GM19193 (cell line): ENCODE results near the gene CD177.

ENCODE experiments used
- POLR2A ChIP-seq: IDR thresholded peaks from 4 replicates; pipeline ENCODE4 v1.6.1; 2011; ENCODE audit not compliant: insufficient read depth, insufficient read length; ENCODE audit errors: extremely low read depth

Gene CD177

DNA sequence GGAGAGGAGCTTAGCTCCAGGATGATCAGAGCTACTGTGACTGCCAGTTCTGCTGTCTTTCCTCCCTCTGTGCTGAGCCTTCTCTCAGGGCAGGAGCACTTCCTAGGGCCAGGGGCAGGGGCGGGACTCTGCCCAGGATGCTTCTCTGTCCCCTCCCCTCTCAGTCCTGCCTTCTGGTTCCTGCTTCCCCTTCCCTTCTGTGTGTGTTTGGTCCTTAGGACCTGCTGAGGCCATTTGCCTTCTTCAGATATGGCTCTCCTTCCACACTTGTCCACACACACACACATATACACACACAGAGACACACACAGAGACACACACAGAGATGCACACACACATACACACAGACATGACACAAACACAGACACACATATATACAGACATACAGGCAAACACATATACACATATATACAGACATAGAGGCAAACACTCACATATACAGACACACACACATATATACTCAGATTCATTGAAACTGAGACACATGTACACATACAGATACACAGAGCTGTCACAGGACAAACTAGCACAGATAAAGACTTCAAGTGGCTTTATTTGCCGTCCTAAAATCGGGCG, 22.0 kb upstream of the CD177 start:
- TF ChIP-seq POLR2A: no peak

GRCh38 chr19:43332058-43332922, 21.2 kb upstream of the CD177 start:
- TF ChIP-seq POLR2A: no peak

GRCh38 chr19:43337737-43338136, 15.7 kb upstream of the CD177 start:
- no peak for TF ChIP-seq POLR2A

DNA sequence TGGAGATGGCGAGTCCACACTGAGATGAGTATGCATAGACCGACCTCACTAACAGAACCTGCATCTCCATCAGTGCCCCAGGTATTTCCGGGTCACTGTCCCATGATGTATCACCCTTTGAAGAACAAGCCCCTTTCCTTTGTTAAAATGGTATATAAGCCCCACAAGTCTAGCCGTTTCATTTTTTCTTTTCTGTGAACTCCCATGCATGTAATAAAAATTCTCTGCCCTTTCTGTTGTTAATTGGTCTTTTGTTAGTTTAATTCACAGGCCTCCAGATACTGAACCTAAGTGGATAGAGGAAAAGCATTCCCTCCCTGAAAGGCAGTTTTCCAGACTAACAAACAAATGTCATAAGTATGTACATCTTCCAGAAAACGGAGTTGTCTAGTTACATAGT, 15.0 kb upstream of the CD177 start:
- TF ChIP-seq POLR2A: no peak

GRCh38 chr19:43351998-43352746, 1.3 kb upstream of the CD177 start:
- TF ChIP-seq POLR2A: no peak

DNA sequence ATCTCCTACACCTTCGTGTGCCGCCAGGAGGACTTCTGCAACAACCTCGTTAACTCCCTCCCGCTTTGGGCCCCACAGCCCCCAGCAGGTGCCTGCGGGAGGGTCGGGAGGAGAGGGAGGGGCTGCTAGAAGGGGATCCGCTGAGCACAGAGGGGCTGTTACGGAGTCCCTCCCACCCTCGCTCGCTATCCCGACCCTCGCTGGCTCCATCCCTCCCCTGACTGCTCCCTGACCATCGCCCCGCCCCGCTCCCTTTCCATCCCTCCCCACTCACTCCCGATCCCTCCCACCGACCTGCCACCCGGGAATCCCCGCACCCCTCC, 780 bp downstream of the CD177 start:
- TF ChIP-seq POLR2A: no peak

DNA sequence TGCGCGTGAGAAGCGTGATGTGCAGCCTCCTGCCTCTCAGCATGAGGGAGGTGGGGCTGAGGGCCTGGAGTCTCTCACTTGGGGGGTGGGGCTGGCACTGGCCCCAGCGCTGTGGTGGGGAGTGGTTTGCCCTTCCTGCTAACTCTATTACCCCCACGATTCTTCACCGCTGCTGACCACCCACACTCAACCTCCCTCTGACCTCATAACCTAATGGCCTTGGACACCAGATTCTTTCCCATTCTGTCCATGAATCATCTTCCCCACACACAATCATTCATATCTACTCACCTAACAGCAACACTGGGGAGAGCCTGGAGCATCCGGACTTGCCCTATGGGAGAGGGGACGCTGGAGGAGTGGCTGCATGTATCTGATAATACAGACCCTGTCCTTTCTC, 8.7 kb downstream of the CD177 start:
- TF ChIP-seq POLR2A: no peak

DNA sequence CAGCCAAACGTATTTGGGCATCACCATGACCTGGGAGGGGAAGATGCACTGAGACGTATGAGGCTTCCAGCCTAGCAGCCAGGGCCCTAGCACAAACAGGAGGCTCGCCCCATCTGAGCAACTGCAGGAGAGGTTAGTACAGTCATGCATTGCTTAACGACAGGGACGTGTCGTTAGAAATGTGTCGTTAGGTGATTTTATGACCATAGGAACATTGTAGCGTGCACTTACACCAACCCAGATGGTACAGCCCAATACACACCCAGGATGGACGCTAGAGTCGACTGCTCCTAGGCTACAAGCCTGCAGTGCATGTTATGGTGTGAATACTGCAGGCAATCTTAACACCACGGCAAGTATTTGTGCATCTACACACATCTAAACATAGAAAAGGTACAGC, 9.3 kb downstream of the CD177 start:
- no peak for TF ChIP-seq POLR2A

- TF ChIP-seq POLR2A: no peak
Measured at GRCh38 chr19:43367822-43368221, 14.3 kb downstream of the CD177 start.

GRCh38 chr19:43371909-43372308, 18.4 kb downstream of the CD177 start:
- TF ChIP-seq POLR2A: no peak

- TF ChIP-seq POLR2A: no peak
Measured at GRCh38 chr19:43372462-43372861, 19.0 kb downstream of the CD177 start.

- TF ChIP-seq POLR2A: no peak
Measured at GRCh38 chr19:43380008-43380407, 26.5 kb downstream of the CD177 start.

DNA sequence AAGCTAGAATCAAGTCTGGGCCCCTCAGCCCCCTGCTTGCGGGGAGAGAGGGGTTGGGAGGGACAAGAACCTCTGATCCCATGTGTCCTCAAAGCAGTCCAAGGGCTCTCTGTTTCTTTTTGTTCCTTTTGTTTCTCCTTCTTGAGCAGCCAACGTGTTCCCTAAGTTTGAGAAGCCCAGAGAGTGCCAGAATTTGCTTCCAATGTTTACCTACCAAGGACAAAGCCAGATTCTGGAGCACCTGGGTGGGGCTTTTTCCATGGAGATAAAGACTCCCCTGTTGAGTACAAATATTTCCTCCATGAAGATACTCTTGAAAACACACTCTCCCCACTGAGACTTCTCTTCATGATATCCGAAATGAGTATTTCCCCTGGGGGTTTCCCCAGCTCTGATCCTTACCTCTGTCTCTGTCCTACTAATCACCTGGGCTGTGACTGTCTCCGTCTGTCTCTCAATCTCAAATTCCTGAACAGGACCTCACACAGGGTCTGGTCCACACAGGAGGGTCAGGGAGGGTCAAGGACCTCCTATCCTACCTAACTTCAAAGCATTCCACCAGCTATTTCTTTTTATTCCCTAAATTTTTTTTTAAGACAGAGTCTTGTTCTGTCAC, 27.4 kb downstream of the CD177 start:
- TF ChIP-seq POLR2A: no peak

- TF ChIP-seq POLR2A: no peak
Measured at GRCh38 chr19:43395561-43395960, 42.1 kb downstream of the CD177 start.

GRCh38 chr19:43406297-43406696, 52.8 kb downstream of the CD177 start:
- TF ChIP-seq POLR2A: no peak

DNA sequence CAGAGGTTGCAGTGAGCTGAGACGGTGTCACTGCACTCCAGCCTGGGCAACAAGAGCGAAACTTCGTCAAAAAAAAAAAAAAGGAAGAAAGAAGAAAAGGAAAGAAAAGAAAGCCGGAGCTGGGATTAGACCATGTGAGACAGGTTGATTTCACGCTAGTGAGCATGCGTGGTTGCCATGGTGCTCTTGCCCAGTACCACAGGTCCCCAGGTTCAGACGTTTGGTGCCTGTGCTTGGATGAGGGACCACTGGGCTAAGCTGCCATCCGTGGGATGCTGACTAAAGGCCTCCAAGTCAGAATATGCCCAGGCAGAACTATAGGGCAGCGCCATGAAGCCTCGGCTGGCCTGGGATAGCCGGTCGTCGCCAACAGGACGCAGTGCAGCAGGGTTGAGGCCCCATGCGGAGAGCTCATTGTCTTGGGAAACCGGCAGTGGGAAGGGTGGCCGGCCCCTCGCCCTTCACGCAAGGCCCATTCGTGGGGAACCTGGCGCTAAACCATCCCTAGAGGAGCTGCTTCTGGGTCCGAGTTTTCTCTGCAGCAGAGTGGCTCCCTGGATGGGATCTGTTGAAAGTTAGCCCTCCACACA, 54.0 kb downstream of the CD177 start:
- TF ChIP-seq POLR2A: no peak

DNA sequence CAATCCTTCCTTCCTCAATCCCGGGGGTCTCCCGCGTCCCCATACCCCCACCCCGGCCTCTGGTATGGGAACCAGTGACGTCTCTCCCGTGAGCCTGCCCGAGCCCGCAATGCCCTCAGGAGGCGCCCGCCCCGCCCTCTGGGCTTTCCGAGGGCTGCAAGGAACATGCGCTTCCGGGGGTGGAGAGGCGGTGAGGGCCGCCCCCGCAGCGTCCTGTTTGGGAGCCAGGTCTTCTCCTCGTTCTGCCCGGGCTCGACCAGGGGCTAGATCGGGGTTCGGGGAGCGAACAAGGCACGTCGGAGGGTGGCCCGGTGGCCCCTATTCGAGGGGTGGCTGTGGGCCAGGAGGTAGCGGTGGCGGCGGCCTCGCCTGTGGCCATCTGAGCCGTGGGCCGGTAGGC, 54.6 kb downstream of the CD177 start:
- TF ChIP-seq POLR2A: no peak
